NOMO-1 treated with DMSO at 0.1 percent for 48 hours (cell line): ENCODE results near the gene LRRK1.
A peak's percentile ranks its signal among the peaks of the same experiment; 100 is the strongest.

Source experiments
- DNase-seq: peaks from one replicate; lab custom pipeline; 2025; ENCODE audit not compliant: unreplicated experiment; lab: John Stamatoyannopoulos, UW

LRRK1 gene

DNA sequence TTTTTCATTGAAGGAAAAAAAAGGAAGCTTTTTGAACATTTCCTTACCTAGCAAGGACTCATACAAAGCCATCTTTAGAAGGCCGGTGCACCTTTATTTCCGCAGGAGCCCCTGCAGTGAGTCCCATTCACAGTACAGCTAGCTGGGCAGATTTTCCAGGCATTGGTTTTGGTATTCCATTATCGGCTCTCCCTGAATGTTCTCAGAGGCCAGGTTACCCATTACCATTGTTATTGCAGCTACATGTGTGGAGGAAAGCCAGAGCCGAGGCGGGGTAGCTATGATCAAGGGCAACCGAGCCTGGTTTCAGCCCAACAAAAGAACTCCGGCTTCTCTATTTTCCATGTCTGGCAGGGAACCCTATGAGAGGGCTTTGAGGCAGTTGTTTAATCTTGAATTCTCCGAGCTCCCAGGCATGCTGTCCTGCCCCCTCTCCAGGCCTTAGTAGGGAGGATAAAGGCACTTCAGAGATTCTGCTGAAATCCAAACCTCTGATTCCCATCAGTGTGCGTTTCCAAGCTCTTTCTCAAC lies 100.3 kb downstream of the LRRK1 start:
- DNase-seq: no peak

DNA sequence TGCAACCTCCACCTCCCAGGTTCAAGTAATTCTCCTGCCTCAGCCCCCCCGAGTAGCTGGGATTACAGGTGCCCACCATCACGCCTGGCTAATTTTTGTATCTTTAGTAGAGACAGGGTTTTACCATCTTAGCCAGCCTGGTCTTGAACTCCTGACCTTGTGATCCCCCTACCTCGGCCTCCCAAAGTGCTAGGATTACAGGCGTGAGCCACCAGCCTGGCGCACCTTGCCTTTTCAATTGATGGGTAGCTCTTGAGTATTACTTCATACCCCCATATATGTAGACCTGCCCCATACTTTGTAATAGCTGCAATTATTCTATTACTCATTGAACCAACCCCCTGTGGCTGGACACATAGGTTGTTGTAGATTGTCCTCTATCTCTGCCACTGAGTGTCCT lies 101.3 kb downstream of the LRRK1 start:
- DNase-seq: no peak

DNA sequence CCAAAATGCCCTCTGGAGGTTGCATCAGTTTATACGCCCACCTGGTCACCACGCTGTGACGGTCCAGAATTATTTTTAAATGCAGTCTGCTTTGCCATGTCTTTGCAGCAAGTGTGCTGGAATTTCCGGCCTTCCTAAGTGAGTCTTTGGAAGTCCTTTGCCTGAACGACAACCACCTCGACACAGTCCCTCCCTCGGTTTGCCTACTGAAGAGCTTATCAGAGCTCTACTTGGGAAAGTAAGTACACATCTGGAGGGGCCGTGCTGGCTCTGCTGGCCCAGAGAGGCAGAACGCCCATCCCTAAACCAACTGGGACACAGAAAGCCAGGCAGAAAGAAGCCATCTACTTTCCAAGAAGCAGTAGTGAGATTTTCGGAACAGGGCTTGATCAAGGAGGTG lies 101.8 kb downstream of the LRRK1 start:
- no peak for DNase-seq

DNA sequence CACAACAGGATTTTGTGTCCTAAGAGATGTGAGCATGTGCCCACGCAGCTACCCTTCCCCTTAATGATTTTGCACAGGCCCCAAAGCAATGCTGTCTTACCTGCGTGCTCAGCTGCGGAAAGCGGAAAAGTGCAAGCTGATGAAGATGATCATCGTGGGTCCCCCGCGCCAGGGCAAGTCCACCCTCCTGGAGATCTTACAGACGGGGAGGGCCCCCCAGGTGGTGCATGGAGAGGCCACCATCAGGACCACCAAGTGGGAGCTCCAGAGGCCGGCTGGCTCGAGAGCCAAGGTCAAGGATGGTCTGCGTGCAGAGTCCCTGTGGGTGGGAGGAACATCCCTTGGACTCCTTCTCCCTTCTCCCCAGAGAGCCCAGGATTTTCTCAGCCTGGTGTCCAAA lies 103.1 kb downstream of the LRRK1 start:
- no peak for DNase-seq

DNA sequence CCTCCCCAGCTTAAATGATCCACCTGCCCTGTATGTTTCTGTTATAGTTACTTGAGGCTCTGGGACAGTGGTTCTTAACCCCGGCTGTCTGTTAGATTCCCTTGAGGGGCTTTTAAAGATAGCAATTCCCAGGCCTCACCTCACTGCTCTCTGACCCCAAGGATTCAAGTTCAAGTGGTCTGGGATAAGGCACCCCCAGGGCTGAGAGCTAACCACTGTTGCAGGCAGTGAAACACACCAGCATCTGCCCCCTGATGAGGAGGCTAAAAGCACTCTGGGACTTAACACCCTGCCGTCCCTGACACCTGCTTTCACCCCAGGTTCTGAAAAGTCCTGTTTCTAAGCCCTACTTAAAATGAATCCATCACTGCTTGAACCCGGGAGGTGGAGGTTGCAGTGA lies 103.7 kb downstream of the LRRK1 start:
- DNase-seq: no peak

DNA sequence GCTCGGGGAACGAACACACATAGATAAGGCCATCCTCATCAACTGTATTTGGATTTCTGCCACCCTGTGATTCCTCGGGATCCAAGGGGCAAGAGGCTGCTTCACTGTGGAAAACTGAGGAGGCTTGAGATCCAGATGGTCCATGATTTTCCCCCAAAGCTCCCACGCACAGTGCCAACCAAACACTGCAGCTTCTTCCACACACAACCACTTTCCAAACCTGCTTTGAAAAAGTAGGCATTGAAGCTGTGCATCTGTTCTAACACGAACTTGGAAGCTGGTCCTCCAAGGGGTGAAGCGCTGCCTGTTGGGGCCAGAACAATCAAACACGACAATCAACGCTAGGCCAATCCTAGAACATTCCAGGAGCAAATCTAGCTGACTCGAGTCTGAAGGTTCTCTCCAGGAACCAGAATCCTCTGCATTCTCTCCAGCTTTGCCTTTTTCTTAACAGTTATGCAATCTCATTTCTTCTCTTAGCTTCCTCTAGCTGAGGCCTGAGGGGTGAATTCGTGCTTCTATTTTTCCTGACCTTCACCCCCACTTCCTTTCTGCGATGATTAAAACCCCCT lies 104.4 kb downstream of the LRRK1 start:
- no peak for DNase-seq

DNA sequence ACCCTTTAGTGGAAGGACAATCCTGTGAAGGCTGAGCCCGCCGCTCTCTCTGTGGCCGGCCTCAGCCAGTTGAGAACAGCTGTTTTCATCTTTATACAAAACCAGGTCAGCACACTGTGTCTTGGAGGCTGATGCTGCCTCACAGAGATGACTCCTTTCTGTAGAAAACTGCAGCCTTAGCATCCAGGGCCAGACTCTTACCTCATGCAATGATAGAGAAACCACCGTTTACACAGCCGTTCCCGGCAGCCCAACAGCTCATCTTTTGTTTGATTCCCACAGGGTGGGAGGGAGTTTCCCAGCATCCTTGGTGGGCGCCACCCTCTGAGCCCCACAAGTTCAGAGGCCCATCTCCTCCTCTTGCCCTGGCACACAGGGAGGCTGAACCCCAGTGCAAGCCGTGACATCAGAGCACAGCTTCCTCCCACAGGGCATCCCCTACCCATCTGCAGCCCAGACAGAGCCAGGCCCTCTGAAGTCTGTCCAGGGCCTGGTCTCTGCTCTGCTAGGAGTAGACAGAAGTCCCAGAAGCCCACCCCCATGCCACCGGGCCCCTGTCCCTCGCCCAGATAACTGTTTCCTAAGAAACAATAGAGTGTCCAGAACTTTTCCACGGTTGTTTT lies 105.0 kb downstream of the LRRK1 start:
- DNase-seq: no peak

DNA sequence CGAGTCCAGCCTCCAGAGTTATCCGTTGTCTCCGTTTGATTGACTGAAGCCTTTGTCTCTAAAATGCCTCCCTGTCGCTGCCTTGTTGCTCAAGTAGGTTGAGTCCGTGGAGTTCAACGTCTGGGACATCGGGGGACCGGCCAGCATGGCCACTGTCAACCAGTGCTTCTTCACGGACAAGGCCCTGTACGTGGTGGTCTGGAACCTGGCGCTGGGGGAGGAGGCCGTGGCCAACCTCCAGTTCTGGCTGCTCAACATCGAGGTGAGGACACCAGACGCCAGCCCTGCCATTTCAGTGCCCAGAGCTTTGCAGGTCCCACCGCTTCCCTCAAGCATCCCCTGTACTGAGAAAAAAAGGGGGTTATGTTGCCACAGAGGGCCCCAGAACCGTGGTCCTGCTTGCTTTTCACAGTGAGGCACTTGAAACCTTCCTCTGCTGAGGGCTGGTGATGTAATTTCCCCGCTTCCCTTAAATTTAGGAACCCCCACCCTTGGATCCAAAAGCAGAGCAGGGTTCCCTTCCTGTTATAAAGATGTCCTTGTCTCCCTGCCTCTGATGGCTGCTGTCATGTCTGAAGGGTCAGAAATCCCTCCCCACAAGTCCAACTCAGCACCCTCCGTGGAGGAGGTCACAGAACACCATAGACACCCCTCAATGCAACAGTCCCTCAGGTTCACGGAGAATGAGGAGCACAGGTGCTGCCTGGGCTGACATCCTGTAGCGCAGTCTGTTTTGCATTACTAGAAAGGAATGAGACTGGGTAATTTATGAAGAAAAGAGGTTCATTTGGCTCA lies 105.7 kb downstream of the LRRK1 start:
- no peak for DNase-seq

DNA sequence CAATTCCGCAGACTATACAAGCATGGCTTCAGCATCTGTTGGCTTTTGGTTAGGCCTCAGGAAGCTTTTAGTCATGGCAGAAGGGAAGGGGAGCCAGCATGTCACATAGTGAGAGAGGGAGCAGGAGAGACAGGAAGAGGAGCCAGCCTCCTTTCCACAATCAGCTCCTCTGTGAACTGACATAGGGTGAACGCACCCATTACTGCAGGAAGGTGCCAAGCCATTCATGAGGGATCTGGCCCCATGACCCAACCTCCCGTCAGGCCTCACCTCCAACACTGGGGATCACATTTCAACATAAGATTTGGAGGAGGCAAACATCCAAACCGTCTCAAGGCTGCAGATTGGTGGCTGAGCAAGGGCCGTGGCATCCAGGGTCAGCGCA lies 106.3 kb downstream of the LRRK1 start:
- no peak for DNase-seq

DNA sequence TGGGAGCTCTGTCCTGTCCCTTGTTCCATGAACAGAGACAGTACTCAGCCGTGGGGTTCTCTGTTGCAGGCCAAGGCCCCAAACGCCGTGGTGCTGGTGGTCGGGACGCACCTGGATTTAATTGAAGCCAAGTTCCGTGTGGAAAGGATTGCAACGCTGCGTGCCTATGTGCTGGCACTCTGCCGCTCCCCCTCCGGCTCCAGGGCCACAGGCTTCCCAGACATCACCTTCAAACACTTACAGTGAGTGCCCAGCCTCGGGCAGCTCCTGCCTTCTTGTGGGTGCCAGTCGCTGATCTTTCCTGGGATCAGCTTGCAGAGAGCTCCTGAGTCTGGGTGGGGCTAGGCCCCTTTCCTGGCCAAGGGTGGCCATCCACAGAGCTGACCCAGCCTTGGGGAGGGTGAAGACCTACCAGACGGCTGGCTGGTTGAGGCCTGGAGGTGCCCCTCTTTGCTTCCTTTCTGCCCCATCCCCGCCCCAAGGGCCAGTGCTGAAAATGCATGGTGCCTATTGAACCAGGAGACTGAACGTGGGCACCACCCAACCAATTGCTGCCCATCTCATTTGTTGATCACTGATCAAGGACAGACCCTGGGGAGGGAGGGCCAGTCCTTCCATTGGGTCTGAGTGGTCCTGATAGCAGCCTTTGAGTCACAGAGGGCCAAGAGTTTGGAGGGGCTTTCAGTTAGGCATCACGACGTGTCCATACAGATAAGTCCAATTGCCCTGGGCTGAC lies 106.9 kb downstream of the LRRK1 start:
- no peak for DNase-seq

DNA sequence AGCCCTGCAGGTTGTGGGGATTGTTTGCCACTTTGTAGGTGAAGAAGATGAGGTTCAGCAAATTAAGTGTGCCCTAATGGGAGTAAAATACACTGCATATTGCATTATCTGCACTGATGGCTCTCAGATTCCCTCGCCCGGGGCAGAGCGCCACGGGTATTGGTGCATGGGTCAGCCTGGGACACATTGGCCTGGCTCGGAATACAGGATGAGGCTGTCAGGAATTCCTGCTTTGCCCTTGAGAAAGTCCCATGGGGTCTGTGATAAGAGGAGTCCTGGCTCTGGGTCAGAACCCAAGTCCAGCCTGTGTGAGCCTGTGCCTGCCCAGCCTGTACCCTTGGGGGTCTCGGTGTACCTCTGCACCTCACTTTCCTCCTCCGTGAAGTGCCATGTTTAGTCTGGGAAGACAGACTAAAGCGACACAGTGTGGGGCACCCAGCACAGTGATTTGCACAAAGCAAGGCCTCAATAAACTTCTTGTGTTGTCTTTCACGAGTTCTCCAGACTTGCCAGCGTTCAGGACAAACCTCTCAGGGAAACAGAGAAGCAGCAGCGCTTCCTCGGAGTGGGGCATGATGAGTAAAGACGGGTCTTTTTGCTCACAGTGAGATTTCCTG lies 107.6 kb downstream of the LRRK1 start:
- DNase-seq: no peak

DNA sequence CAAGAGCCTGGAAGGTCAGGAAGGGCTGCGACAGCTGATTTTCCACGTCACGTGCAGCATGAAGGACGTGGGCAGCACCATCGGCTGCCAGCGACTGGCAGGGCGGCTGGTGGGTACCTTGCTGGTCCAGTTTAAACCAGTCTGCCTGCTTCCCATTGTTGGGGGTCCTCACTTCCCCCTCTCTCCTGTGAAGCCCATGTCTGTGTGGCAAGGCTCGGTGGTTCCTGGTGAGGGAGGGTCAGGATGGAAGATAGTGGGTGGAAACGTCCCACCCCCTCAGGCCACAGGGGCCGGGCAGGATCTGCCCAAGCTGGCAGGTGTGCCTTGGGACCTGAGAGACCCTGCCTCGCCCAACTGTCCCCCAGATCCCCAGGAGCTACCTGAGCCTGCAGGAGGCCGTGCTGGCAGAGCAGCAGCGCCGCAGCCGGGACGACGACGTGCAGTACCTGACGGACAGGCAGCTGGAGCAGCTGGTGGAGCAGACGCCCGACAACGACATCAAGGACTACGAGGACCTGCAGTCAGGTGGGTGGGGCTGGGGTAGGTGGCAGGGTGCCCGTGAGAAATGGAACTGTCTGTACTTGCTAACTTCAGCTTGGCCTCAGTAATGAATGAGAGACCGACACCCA lies 108.2 kb downstream of the LRRK1 start:
- DNase-seq: no peak

DNA sequence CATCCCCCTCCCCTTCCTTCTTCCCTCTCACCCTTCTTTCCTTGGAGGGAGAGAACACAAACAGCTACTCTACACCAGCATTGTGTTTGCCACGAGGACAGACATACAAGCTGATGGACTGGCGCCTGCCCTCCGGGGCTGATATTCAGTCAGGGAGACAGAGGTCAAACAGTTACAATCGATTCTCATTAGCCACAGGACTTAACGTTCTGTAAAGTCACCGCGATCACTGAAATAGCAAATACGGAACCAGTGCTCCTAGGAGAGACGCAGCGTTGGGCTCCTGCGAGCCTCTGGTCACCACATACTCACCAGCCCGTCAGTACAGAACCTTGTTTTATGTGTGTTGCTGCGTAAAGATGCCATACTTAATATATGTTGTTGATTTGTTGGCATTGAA lies 108.8 kb downstream of the LRRK1 start:
- no peak for DNase-seq

DNA sequence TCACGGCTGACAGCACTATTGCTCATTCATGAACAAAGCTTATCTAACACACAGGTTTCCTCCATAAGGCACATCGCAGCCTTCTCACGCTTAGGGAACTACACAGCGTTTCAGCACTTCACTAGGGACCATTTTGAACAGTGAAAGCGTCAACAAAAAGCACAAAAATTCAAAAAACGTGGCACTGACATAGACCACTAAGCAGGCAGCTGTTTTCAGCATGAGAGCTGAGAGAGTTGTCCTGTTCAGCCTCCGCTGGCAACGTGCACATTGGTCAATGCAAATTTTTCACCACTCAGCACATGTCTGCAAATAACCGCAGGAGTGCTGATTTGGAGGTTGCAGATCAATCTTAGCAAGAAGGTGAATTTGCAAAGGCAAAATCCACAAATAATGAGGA lies 109.2 kb downstream of the LRRK1 start:
- DNase-seq: no peak

DNA sequence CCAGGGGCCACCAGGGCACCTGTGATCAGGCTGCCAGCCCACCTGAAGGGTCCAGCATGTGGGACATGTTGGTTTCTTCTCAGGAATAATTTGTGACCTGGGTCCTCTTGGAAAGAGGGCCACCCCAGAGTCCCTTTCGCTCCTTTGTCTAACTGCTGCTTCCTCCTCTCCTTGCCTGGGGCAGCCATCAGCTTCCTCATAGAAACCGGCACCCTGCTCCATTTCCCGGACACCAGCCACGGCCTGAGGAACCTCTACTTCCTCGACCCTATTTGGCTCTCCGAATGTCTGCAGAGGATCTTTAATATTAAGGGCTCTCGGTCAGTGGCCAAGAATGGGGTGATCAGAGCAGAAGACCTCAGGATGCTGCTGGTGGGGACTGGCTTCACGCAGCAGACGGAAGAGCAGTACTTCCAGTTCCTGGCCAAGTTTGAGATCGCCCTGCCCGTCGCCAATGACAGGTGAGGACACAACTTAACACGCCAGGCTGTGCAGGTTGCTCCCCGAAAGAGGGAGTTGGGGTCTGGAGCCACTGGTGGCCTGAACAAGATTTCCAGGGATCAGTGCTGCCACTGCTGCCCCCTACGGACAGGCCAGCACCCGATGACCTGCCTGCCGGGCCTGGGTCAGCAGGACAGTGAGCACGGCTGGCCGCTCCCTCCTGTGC lies 109.7 kb downstream of the LRRK1 start:
- no peak for DNase-seq

DNA sequence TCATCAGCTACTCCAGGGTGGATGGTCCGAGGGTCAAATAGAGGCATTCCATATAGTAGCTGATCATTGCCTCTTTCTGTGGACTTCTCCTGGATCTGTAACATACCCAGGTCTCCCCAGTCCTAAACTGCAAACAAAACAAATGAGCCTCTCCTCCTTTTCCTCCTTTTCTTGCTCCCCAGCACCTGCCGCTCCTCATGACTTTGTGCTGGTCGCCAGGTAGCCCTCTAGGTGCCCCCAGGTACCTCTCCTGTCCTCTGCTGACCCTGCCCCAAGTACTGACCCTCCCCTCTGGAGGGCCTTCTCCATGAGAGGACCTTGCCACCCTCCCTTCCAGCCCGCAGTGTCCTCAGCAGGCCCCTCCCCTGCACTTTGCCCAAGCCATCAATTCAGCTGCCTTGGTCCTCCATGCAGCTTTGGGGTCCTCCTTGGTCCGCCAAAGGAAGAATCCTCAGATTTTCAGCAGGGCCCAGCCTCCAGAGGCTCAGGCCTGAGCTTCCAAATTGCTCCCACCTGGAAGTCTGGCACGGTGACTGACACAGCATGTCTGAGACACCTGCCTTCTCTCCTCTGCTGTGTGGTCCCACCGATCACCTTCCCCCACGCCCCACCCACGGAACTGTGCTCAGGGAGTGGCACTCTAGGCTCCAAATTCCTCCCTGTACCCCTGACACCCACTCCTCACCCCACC lies 111.0 kb downstream of the LRRK1 start:
- no peak for DNase-seq

DNA sequence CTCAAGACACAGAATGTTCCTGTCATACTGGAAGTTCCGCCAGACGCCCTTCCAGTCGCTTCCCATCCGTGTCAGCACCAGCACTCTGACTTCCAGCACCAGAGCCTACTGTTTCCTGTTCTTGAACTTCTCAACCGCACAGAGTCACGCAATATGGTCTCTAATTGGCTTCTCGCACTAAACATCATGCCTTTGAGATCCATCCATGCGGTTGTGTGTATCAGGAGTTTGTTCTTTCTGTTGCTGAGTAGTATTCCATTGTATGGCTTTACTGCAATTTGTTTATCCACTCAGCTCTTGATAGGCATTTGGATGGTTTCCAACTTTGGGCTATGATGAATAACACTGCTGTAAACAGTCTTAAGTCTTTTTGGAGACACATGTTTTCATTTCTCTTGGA lies 112.1 kb downstream of the LRRK1 start:
- DNase-seq: no peak

DNA sequence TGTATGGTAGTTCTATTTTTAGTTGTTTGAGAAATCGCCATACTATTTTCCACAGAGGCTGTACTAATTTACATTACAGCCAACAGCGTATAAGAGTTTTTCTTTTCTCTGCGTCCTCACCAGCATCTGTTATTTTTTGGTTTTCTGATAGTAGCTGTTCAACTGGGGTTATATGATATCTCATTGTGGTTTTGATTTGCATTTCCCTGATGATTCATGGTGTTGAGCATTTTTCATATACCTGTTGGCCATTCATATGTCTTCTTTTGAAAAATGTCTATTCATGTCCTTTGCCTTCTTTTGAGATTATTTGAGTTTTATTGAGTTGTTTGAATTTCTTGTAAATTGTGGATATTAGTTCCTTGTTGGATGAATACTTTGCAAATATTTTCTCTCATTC lies 114.6 kb downstream of the LRRK1 start:
- DNase-seq: no peak

DNA sequence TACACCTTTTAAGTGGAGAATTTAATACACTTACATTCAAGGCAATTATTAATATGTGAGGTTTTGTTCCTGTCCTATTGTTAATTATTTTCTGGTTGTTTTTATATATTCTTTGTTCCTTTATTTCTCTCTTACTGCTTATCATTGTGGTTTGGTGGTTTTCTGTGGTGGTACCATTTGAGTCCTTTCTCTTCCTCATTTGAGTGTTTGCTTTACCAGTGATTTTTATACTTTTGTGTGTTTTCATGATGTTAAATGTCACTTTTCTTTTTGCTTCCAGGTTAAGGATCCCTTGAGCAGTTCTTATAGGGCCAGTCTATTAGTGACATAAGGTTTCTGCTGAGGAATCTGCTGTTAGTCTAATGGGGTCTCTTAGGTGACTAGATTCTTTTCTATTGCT lies 116.5 kb downstream of the LRRK1 start:
- peak; percentile 86 for DNase-seq

DNA sequence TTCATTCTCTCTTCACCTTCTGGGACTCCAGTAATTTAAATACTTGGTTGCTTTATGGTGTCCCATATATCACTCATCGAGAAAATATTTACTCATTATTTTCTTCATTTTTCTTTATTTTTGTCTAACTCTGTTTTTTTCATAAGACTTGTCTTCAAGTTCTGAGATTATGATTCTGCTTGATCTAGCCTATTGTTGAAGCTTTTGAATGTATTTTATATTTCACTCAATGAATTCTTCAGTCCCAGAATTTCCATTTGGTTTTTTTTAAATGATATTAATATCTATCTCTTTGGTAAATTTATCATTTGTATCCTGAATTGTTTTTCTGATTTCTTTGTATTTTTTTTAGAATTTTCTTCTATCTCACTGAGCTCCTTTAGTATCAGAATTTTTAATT lies 117.0 kb downstream of the LRRK1 start:
- no peak for DNase-seq
